Neural cell (in vitro differentiated cells): ENCODE data around the gene STIM2. TPM values are rescaled to one million over a fixed set of nuclear protein-coding genes. Genes with fewer than 3 reads are reported as not detected.

ENCODE experiments used
- H2AFZ ChIP-seq: fragments of 200-600, 300-800 bp; sonication (generic), shearing (Covaris generic); 2 replicates; pipeline ENCODE4 v1.6.0; 2014; ENCODE audit warnings: low read depth, mild to moderate bottlenecking, antibody characterized with exemption, low read length, moderate library complexity
- H3F3A ChIP-seq: fragments of 200-600 bp; shearing (Covaris generic); 2 replicates; pipeline ENCODE4 v1.6.1; 2016; ENCODE audit warnings: mild to moderate bottlenecking, moderate library complexity, mixed read lengths, antibody characterized with exemption, low read length; ENCODE audit not compliant: insufficient read depth, poor library complexity, severe bottlenecking
- H3K27ac ChIP-seq: fragments of 200-600, 300-800 bp; sonication (generic), shearing (Covaris generic); 2 replicates; pipeline ENCODE4 v1.5.1; 2014; ENCODE audit warnings: mild to moderate bottlenecking, low read length, moderate library complexity
- H3K27me3 ChIP-seq: fragments of 300-800, 200-600 bp; sonication (generic), shearing (Covaris generic); 2 replicates; pipeline ENCODE4 v1.6.0; 2014; ENCODE audit warnings: mild to moderate bottlenecking, low read depth, low read length, moderate library complexity; ENCODE audit not compliant: insufficient read depth
- H3K36me3 ChIP-seq: fragments of 300-800, 200-600 bp; sonication (generic), shearing (Covaris generic); 2 replicates; pipeline ENCODE4 v1.5.1; 2014; ENCODE audit warnings: mild to moderate bottlenecking, antibody characterized with exemption, low read length, moderate library complexity; ENCODE audit not compliant: insufficient read depth
- H3K4me2 ChIP-seq: fragments of 300-800, 200-600 bp; sonication (generic), shearing (Covaris generic); 2 replicates; pipeline ENCODE4 v1.6.0; 2014; ENCODE audit warnings: mild to moderate bottlenecking, low read length
- H3K4me3 ChIP-seq: fragments of 300-800, 200-600 bp; sonication (generic), shearing (Covaris generic); 2 replicates; pipeline ENCODE4 v1.5.1; 2014; ENCODE audit warnings: mild to moderate bottlenecking, low read length, moderate library complexity
- H3K79me2 ChIP-seq: fragments of 200-600 bp; shearing (Covaris generic); replicated peaks from 2 replicates; pipeline ENCODE4 v1.6.0; 2014; ENCODE audit warnings: mild to moderate bottlenecking, low read length, moderate library complexity; ENCODE audit not compliant: insufficient read depth
- H3K9ac ChIP-seq: fragments of 300-800, 200-600 bp; sonication (generic), shearing (Covaris generic); 2 replicates; pipeline ENCODE4 v1.6.1; 2016; ENCODE audit warnings: mild to moderate bottlenecking, low read length, mixed read lengths
- H3K9me2 ChIP-seq: fragments of 200-600 bp; shearing (Covaris generic); 2 replicates; pipeline ENCODE4 v1.6.1; 2016; ENCODE audit warnings: mild to moderate bottlenecking, low read length, mixed read lengths; ENCODE audit not compliant: insufficient read depth
- H3K9me3 ChIP-seq: fragments of 200-600, 300-800 bp; sonication (generic), shearing (Covaris generic); 2 replicates; pipeline ENCODE4 v1.6.1; 2016; ENCODE audit warnings: mild to moderate bottlenecking, mixed run types, low read length, moderate library complexity, mixed read lengths
- H4K20me1 ChIP-seq: fragments of 200-600 bp; shearing (Covaris generic); 2 replicates; pipeline ENCODE4 v1.6.1; 2016; ENCODE audit warnings: mild to moderate bottlenecking, mixed run types; ENCODE audit not compliant: insufficient read depth
- EP300 ChIP-seq: fragments of 450-650 bp; conservative IDR thresholded peaks from 2 replicates; pipeline ENCODE4 v1.6.1; 2014; ENCODE audit warnings: antibody characterized with exemption, mild to moderate bottlenecking, moderate library complexity; ENCODE audit not compliant: poor library complexity, severe bottlenecking
- EZH2 ChIP-seq: fragments of 200-600, 300-800 bp; shearing (Covaris generic), sonication (generic); IDR thresholded peaks from 2 replicates; pipeline ENCODE4 v1.6.1; 2014; ENCODE audit warnings: antibody characterized with exemption, low read length, borderline replicate concordance, mild to moderate bottlenecking; ENCODE audit not compliant: insufficient read depth, poor library complexity, severe bottlenecking
- MXI1 ChIP-seq: fragments of 450-650 bp; conservative IDR thresholded peaks from 2 replicates; pipeline ENCODE4 v1.6.1; 2014; ENCODE audit warnings: antibody characterized with exemption, mild to moderate bottlenecking; ENCODE audit not compliant: poor library complexity, severe bottlenecking
- POLR2AphosphoS5 ChIP-seq: IDR thresholded peaks from 2 replicates; pipeline ENCODE4 v1.6.1; 2012
- RAD21 ChIP-seq: fragments of 450-650 bp; conservative IDR thresholded peaks from 2 replicates; pipeline ENCODE4 v1.6.1; 2014; ENCODE audit warnings: antibody characterized with exemption, mild to moderate bottlenecking, moderate library complexity
- SMC3 ChIP-seq: fragments of 450-650 bp; conservative IDR thresholded peaks from 2 replicates; pipeline ENCODE4 v1.6.1; 2014; ENCODE audit warnings: antibody characterized with exemption, mild to moderate bottlenecking, moderate library complexity; ENCODE audit not compliant: poor library complexity
- TAF1 ChIP-seq: IDR thresholded peaks from 2 replicates; pipeline ENCODE4 v1.6.1; 2012; ENCODE audit warnings: low read depth
- polyA plus RNA-seq: library from polyadenylated mRNA; depleted of rRNA; stranded (reverse); fragments of >200 nt; gene quantifications from 2 replicates; pipeline ENCODE4 v1.2.3, GENCODE V29; 2014
- TF ChIP-seq, protein P1 (sequence below): IDR thresholded peaks from 2 replicates; pipeline ENCODE4 v1.6.1; 2012; ENCODE audit warnings: borderline replicate concordance
- TF ChIP-seq, protein P2 (sequence below): fragments of 450-650 bp; IDR thresholded peaks from 2 replicates; pipeline ENCODE4 v1.5.1; 2014; ENCODE audit warnings: antibody characterized with exemption, mild to moderate bottlenecking, moderate library complexity; ENCODE audit not compliant: poor library complexity, severe bottlenecking

Gene STIM2
- polyA plus RNA-seq, 1 donor from 2014 or later = 25.3 TPM

- H3K9me2 ChIP-seq = no peaks in the 10 kb centered on the region
- H2AFZ ChIP-seq = no peak overlapping the region
- no peaks in the 10 kb centered on the region for H4K20me1 ChIP-seq
- no peak for TF ChIP-seq MXI1
- no peak for TF ChIP-seq EP300
- TF ChIP-seq RAD21 = no peak
- TF ChIP-seq, protein P1, sequence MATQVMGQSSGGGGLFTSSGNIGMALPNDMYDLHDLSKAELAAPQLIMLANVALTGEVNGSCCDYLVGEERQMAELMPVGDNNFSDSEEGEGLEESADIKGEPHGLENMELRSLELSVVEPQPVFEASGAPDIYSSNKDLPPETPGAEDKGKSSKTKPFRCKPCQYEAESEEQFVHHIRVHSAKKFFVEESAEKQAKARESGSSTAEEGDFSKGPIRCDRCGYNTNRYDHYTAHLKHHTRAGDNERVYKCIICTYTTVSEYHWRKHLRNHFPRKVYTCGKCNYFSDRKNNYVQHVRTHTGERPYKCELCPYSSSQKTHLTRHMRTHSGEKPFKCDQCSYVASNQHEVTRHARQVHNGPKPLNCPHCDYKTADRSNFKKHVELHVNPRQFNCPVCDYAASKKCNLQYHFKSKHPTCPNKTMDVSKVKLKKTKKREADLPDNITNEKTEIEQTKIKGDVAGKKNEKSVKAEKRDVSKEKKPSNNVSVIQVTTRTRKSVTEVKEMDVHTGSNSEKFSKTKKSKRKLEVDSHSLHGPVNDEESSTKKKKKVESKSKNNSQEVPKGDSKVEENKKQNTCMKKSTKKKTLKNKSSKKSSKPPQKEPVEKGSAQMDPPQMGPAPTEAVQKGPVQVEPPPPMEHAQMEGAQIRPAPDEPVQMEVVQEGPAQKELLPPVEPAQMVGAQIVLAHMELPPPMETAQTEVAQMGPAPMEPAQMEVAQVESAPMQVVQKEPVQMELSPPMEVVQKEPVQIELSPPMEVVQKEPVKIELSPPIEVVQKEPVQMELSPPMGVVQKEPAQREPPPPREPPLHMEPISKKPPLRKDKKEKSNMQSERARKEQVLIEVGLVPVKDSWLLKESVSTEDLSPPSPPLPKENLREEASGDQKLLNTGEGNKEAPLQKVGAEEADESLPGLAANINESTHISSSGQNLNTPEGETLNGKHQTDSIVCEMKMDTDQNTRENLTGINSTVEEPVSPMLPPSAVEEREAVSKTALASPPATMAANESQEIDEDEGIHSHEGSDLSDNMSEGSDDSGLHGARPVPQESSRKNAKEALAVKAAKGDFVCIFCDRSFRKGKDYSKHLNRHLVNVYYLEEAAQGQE = no peak
- TF ChIP-seq, protein P2, sequence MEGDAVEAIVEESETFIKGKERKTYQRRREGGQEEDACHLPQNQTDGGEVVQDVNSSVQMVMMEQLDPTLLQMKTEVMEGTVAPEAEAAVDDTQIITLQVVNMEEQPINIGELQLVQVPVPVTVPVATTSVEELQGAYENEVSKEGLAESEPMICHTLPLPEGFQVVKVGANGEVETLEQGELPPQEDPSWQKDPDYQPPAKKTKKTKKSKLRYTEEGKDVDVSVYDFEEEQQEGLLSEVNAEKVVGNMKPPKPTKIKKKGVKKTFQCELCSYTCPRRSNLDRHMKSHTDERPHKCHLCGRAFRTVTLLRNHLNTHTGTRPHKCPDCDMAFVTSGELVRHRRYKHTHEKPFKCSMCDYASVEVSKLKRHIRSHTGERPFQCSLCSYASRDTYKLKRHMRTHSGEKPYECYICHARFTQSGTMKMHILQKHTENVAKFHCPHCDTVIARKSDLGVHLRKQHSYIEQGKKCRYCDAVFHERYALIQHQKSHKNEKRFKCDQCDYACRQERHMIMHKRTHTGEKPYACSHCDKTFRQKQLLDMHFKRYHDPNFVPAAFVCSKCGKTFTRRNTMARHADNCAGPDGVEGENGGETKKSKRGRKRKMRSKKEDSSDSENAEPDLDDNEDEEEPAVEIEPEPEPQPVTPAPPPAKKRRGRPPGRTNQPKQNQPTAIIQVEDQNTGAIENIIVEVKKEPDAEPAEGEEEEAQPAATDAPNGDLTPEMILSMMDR = no peak
- TF ChIP-seq TAF1 = no peak
- no peak for TF ChIP-seq EZH2
- no peak for TF ChIP-seq SMC3
- TF ChIP-seq POLR2AphosphoS5 = no peak
- no peaks in the 10 kb centered on the region for H3K36me3 ChIP-seq
- H3K9ac ChIP-seq = no peak overlapping the region
- no peaks in the 10 kb centered on the region for H3K9me3 ChIP-seq
- H3K79me2 ChIP-seq = no peaks in the 10 kb centered on the region
- H3F3A ChIP-seq = no peaks in the 10 kb centered on the region
- H3K27me3 ChIP-seq = no peaks in the 10 kb centered on the region
- H3K4me3 ChIP-seq = no peak overlapping the region
- no peak overlapping the region for H3K4me2 ChIP-seq
- no peak overlapping the region for H3K27ac ChIP-seq
Observed at GRCh38 chr4:26878794-26879391, 18.3 kb downstream of the STIM2 start.

GRCh38 chr4:26879805-26880204 lies 19.2 kb downstream of the STIM2 start:
- no peaks in the 10 kb centered on the region for H3K27me3 ChIP-seq
- H3K4me3 ChIP-seq = no peak overlapping the region
- H3K9ac ChIP-seq = no peak overlapping the region
- no peaks in the 10 kb centered on the region for H4K20me1 ChIP-seq
- no peak for TF ChIP-seq RAD21
- no peak for TF ChIP-seq EP300
- TF ChIP-seq SMC3 = no peak
- TF ChIP-seq EZH2 = no peak
- no peak for TF ChIP-seq POLR2AphosphoS5
- TF ChIP-seq MXI1 = no peak
- TF ChIP-seq, protein P2 = no peak
- no peak for TF ChIP-seq TAF1
- TF ChIP-seq, protein P1 = no peak
- H3K9me2 ChIP-seq = no peaks in the 10 kb centered on the region
- H3K36me3 ChIP-seq = no peaks in the 10 kb centered on the region
- H2AFZ ChIP-seq = no peak overlapping the region
- no peak overlapping the region for H3K27ac ChIP-seq
- no peaks in the 10 kb centered on the region for H3K79me2 ChIP-seq
- H3F3A ChIP-seq = no peaks in the 10 kb centered on the region
- no peaks in the 10 kb centered on the region for H3K9me3 ChIP-seq
- H3K4me2 ChIP-seq = no peak overlapping the region
